Measurements from ENCODE around the gene CFAP45.

Gene CFAP45, protein sequence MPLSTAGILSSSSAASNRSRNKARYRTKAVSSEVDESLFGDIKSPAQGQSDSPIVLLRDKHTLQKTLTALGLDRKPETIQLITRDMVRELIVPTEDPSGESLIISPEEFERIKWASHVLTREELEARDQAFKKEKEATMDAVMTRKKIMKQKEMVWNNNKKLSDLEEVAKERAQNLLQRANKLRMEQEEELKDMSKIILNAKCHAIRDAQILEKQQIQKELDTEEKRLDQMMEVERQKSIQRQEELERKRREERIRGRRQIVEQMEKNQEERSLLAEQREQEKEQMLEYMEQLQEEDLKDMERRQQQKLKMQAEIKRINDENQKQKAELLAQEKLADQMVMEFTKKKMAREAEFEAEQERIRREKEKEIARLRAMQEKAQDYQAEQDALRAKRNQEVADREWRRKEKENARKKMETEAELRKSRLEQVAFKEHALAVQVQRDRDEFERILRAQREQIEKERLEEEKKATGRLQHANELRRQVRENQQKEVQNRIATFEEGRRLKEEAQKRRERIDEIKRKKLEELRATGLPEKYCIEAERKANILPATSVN

DNA sequence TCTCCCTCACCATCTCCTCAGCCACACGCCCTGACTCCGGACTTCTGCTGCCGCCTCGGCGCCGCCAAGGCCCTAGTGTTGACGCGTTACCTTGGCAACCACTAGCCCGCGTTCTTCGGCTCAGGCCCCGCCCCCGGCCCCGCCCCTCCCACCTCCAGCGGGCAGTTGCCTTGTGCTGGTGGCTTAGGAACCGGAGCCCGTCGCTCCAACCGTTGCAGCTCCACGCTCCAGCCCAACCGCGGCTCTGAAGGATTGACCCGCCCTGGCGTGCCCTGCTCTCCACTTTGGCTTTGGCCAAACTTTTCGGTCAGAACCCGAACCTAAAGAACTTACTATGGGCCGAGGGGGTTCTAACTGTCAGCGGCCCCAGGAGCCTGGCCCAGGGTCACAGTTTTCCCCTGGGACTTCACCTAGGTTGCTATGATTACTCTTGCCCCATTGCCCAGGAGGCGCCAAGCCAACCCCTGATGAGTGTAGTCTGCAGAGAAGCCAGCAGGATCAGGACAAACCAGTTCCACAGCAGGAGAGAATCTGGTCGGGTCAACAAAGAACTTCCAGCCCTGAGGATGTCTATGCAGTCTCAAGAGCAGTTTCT, at the start of gene CFAP45:
CFAP45 (minus strand) TSS at position 80 of the 595 bp plus-strand sequence; CDS start at position 13, 67 bp downstream.
- in situ Hi-C loops (cut with HindIII; ENCODE audit: low sequenced_read_pairs) = no loop called here
- no peak within 1 kb of the TSS for H3K4me3 ChIP-seq (ENCODE audit: low read depth, low read length)
- TF ChIP-seq, protein P1, sequence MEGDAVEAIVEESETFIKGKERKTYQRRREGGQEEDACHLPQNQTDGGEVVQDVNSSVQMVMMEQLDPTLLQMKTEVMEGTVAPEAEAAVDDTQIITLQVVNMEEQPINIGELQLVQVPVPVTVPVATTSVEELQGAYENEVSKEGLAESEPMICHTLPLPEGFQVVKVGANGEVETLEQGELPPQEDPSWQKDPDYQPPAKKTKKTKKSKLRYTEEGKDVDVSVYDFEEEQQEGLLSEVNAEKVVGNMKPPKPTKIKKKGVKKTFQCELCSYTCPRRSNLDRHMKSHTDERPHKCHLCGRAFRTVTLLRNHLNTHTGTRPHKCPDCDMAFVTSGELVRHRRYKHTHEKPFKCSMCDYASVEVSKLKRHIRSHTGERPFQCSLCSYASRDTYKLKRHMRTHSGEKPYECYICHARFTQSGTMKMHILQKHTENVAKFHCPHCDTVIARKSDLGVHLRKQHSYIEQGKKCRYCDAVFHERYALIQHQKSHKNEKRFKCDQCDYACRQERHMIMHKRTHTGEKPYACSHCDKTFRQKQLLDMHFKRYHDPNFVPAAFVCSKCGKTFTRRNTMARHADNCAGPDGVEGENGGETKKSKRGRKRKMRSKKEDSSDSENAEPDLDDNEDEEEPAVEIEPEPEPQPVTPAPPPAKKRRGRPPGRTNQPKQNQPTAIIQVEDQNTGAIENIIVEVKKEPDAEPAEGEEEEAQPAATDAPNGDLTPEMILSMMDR (IDR thresholded peaks at IDR 0.05; ENCODE audit: low read depth, low read length) = no peak
- peak; percentile 86 for DNase-seq (ENCODE audit: low read depth, low spot score)

DNA sequence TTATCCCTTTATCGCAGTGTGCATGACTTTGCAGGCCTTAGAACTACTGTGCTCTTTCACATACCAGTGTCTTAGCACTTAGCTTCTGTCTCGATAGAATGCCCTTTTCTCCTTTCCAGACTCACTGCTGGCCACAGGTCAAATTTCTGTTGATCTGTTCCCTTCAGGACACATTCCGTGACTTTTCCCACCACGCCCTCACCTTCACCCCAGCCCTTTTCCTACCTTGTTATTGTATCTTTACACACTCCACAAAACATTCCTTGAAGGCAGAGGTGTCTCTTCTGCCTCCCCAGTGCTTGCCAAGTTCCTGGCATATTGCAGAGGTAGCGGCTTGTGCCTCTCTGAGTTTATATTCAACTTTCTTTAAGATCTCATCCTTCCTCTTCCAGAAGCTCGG, 49.2 kb upstream of the CFAP45 start:
- TF ChIP-seq, protein P1 (IDR thresholded peaks at IDR 0.05; ENCODE audit: low read depth, low read length) = no peak
- in situ Hi-C loops (cut with HindIII; ENCODE audit: low sequenced_read_pairs) = no loop called here
- no peak for DNase-seq (ENCODE audit: low read depth, low spot score)
- H3K4me3 ChIP-seq (ENCODE audit: low read depth, low read length) = no peak overlapping the region

DNA sequence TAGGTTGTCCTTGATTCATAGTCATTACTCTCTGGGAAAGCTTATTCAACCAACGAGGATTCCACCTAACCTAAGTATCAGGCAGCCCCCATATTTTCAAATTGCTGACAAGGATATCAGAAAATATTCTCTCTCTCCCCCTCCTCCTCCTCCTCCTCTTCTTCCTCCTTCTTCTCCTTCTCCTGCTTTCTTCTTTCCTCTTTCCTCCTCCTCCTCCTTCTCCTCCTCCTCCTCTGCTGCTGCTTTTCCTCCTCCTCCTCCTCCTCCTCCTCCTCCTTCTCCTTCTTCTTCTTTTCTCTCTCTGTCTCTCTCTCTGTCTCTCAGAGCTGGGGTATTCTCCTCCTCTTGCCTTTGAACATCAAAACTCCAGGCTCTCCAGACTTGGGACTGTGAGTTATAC, 48.0 kb upstream of the CFAP45 start:
- DNase-seq (ENCODE audit: low read depth, low spot score) = no peak
- TF ChIP-seq, protein P1 (IDR thresholded peaks at IDR 0.05; ENCODE audit: low read depth, low read length) = no peak
- no peak overlapping the region for H3K4me3 ChIP-seq (ENCODE audit: low read depth, low read length)
- in situ Hi-C loops (cut with HindIII; ENCODE audit: low sequenced_read_pairs) = no loop called here

DNA sequence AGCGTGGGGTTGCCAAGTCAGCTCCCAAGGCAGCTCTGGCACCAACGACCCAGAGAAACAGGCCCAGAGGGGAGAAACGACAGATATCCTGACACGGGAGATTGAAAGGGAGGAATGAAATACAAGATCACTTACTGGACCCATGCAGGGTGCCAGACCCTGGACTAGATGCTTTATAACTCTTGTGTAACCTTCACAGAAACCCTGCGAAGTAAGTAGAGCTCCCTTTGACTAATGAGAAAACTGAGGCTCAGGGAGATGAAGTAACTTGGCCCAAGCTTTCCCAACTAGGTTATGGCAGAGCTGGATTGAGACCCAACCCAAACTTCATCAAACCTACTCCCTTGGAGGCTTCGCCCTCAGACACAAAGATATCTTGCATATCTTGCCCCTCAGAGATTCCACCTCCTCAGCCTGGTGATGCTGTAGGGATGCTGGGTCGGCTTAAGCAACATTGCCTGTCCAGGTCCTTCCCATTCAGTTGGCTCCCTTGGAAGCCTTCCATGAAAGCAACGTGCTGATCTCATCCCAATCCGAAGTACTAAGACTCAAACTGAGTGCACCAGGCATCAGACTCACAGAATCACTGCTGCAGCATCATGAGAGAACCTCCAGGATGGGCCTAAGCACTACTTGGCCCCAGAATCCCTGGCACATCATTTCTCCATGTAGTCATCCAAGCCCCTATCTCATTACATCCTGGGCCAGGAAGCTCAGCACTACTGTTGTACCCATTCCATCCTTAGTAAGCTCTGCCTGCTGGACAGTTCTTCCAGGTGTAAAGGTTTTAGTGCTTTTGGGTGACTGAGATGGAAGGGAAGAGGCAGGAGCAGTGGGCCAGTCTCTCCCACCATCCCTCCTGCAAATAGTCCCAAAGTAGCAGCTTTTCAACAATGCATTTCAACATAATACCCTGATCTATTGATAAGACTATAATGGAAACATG, 46.5 kb upstream of the CFAP45 start:
- peak overlapping the region; percentile 44 for H3K4me3 ChIP-seq (ENCODE audit: low read depth, low read length)
- TF ChIP-seq, protein P1 (IDR thresholded peaks at IDR 0.05; ENCODE audit: low read depth, low read length) = no peak
- DNase-seq (ENCODE audit: low read depth, low spot score) = no peak
- in situ Hi-C loops (cut with HindIII; ENCODE audit: low sequenced_read_pairs) = no loop called here

DNA sequence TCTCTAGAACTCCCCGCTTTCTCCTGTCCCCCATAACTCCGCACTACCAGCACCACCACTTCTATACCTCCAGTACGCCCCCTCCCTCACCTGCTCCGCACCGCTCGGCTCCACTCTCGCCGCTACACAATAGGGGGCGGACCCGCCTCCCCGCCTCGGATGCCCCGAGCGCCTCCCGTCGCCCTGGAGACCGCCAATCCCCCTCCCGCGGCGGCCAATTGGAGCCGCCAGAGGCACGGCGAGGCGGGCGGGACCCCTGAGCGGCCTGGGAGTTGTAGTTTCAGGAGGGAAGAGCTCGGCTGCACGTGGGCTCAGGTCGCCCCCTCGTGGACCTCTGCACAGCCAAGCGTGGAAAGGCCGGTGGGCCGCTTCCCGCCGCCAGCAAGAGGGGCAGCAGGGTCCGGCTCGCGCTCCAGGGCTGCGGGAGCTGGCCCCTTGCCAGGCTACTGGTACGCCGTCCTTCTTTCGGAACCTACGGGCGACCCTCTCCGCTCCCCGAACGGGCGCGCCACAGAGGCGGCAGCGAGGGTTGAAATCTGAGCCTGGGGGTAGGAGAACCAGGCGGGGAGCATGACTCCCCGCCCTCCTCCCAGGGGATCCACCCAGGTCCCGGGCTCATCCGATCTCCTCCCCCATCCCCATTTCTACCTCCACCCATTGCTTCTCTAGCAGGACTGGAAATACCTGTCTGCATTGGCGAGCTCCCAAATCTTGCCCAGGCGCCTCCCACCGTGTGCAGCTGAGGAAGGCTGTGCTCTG, 45.7 kb upstream of the CFAP45 start, which contains the start of gene IGSF9:
IGSF9 (minus strand) TSS at position 131 of the 759 bp plus-strand sequence. CDS start 2,159 bp downstream, outside the sequence.
- peak; percentile 80 for DNase-seq (ENCODE audit: low read depth, low spot score)
- peak within 1 kb of the TSS; percentile 44 for H3K4me3 ChIP-seq (ENCODE audit: low read depth, low read length)
- TF ChIP-seq, protein P1 (IDR thresholded peaks at IDR 0.05; ENCODE audit: low read depth, low read length) = peak; percentile 55
- in situ Hi-C loops (cut with HindIII; ENCODE audit: low sequenced_read_pairs) = no loop called here
